ENCODE results near the gene RGL2. TPM values are rescaled to one million over a fixed set of nuclear protein-coding genes. Genes with fewer than 3 reads are reported as not detected.

Gene RGL2
- total and polyA plus RNA-seq, 10 of the 15 experiments (the other 5 are each of a cell fraction or from before 2014, with no cell fraction given): 0.84 to 21.2 (median 6.8) TPM

GRCh38 chr6:33313709-33314514, 15.2 kb upstream of the RGL2 start, which contains the start of gene TAPBP (continued):
- no peak for TF ChIP-seq IRF3 (IDR thresholded peaks at IDR 0.05)
- no peak for TF ChIP-seq FOXK2 (IDR thresholded peaks at IDR 0.05)
- no peak for TF ChIP-seq GABPA (IDR thresholded peaks at IDR 0.05; ENCODE audit: low read depth)
- no peak for TF ChIP-seq BCL11A (IDR thresholded peaks at IDR 0.05; ENCODE audit: low read depth, low read length)
- peak; percentile 59; the same call in 1 of the 2 replicates for TF ChIP-seq MXI1 (IDR thresholded peaks at IDR 0.05; ENCODE audit: low read depth, low read length)
- TF ChIP-seq RELB (IDR thresholded peaks at IDR 0.05; ENCODE audit: low read depth): peak; percentile 91

GRCh38 chr6:33313105-33313708, 14.5 kb upstream of the RGL2 start:
- ChIA-PET RAD21 (ENCODE audit: unreplicated experiment) (interaction anchor here (0.7 to 2.1 kb wide), 7 partner anchors 8 to 36 kb away, joined by 3 to 7 read pairs (median 3); partner anchors contain the start of genes B3GALT4, PFDN6, RGL2 and WDR46), SMC1A (ENCODE audit: uncharacterized antibody, unreplicated experiment) (interaction anchor here (0.7 to 2.1 kb wide), 3 partner anchors 16 to 129 kb away, joined by 3 to 7 read pairs (median 3); partner anchors contain the start of gene WDR46), CTCF (interaction anchor here (0.5 to 4.7 kb wide), 6 partner anchors 13 to 118 kb away, joined by 3 to 30 read pairs (median 6); partner anchors contain the start of genes B3GALT4 and RGL2), POLR2A (interaction anchor here (0.6 to 4.5 kb wide), 11 partner anchors 8 to 266 kb away, joined by 3 to 41 read pairs (median 4); partner anchors contain the start of genes B3GALT4, PFDN6, RGL2 and RPS18)
- Histone ChIP-seq H3K4me2 (ENCODE audit: control insufficient read depth, insufficient read depth) (peak overlapping the region; percentile 77), H3K27ac (ENCODE audit: control insufficient read depth, insufficient read depth) (peak overlapping the region; percentile 96), H3K9ac (ENCODE audit: control insufficient read depth, insufficient read depth, low read length) (peak overlapping the region; percentile 97), H3K4me3 (peak overlapping the region; percentile 99), H3K9me3 (replicated peaks; ENCODE audit: control insufficient read depth, insufficient read depth, low read length) (no peaks in the 10 kb centered on the region), H3K79me2 (ENCODE audit: control insufficient read depth, insufficient read depth, low read length) (peaks cover 61% of the 10 kb centered on the region), H4K20me1 (ENCODE audit: control insufficient read depth, insufficient read depth) (no peaks in the 10 kb centered on the region), H3K27me3 (replicated peaks in 1 of 2; ENCODE audit: control insufficient read depth in 2 of 2, insufficient read depth in 2 of 2, low read length in 1 of 2) (no peaks in the 10 kb centered on the region), H3K36me3 (ENCODE audit: control insufficient read depth in 2 of 2, insufficient read depth in 2 of 2, low read length in 1 of 2) (peaks cover 0 to 4% of the 10 kb centered on the region in 2 experiments; a peak in 2 of 4 replicates), H2AFZ (ENCODE audit: control insufficient read depth, low read depth, low read length) (no peak overlapping the region; the same call in 1 of the 2 replicates), H3K4me1 (ENCODE audit: control insufficient read depth, insufficient read depth, low read length) (peaks cover 20% of the 10 kb centered on the region)
- intact Hi-C loops (cut with micrococcal nuclease; ENCODE audit: unreplicated experiment) (no loop called here), in situ Hi-C loops (cut with MboI) (no loop called here)
- BruUV-seq (replicated peaks): TSS peak; percentile 74
- ATAC-seq (peak; percentile 14), FAIRE-seq (no peak), DNase-seq (ENCODE audit: low read depth, low spot score) (no peak)
- WGBS (ENCODE audit: insufficient coverage, insufficient replicate concordance, low lambda C conversion rate, missing lambda C conversion rate): 1% methylated on average over 31 of the region's 33 CpGs
- TF ChIP-seq FOXM1 (IDR thresholded peaks at IDR 0.05; ENCODE audit: low read depth, low read length) (no peak), NR2C2 (IDR thresholded peaks at IDR 0.05; ENCODE audit: borderline replicate concordance, control insufficient read depth, insufficient read length, low read depth) (no peak), SMAD1 (IDR thresholded peaks at IDR 0.05; ENCODE audit: low read depth, partially characterized antibody) (no peak), HCFC1 (IDR thresholded peaks at IDR 0.05; ENCODE audit: low read length) (no peak), MTA2 (IDR thresholded peaks at IDR 0.05; ENCODE audit: low read depth) (no peak), BCLAF1 (IDR thresholded peaks at IDR 0.05) (no peak), ZNF274 (IDR thresholded peaks at IDR 0.05; ENCODE audit: insufficient read depth, insufficient read length) (no peak), ASH2L (IDR thresholded peaks at IDR 0.05; ENCODE audit: borderline replicate concordance, low read depth) (no peak)
- TF ChIP-seq, protein P1, sequence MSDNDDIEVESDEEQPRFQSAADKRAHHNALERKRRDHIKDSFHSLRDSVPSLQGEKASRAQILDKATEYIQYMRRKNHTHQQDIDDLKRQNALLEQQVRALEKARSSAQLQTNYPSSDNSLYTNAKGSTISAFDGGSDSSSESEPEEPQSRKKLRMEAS (IDR thresholded peaks at IDR 0.05; ENCODE audit: low read depth, low read length): no peak
